Body of pancreas (tissue), 4 donors: Measurements from ENCODE around the gene TUSC7. TPM values are rescaled to one million over a fixed set of nuclear protein-coding genes. Genes with fewer than 3 reads are reported as not detected.

Experiments
- ATAC-seq: fragments of 150-250 bp; one replicate; pipeline ENCODE4 v1.9.1; 2016
- DNase-seq, 4 donors: peaks; one replicate each; pipeline ENCODE4 v3.0.0-alpha.2; 2019
- H3K27ac ChIP-seq, 4 donors: fragments of 200-600 bp; sonication (generic); 1 replicate in 3 of 4; 2 replicates in 1 of 4; pipeline versions ENCODE4 v1.5.1 to v1.6.1; 2016 to 2019; ENCODE audit warnings: mild to moderate bottlenecking in 1 of 4, mixed read lengths in 1 of 4, moderate library complexity in 1 of 4
- H3K27me3 ChIP-seq, 2 donors: fragments of 200-600 bp; sonication (generic); one replicate each; pipeline ENCODE4 v1.6.0; 2016; ENCODE audit warnings: mild to moderate bottlenecking in 1 of 2
- H3K36me3 ChIP-seq, 2 donors: fragments of 200-600 bp; sonication (generic); replicated peaks in 1 of 2; 2 replicates each; pipeline ENCODE4 v1.5.1; 2016; ENCODE audit warnings: low read depth in 2 of 2; ENCODE audit not compliant: insufficient read depth in 1 of 2
- H3K4me1 ChIP-seq: fragments of 200-600 bp; sonication (generic); one replicate; pipeline ENCODE4 v1.6.0; 2016
- H3K4me3 ChIP-seq, 2 donors: fragments of 200-600 bp; sonication (generic); 1 replicate in 1 of 2; 2 replicates in 1 of 2; pipeline ENCODE4 v1.5.1; 2016 to 2019
- H3K9me3 ChIP-seq, 3 donors: fragments of 200-600 bp; sonication (generic); 1 replicate in 2 of 3; 2 replicates in 1 of 3; pipeline ENCODE4 v1.5.1; 2016
- POLR2A ChIP-seq, 3 donors: fragments of 450-650 bp; IDR thresholded peaks; one replicate each; pipeline ENCODE4 v1.6.1; 2016; ENCODE audit warnings: antibody characterized with exemption in 3 of 3, mild to moderate bottlenecking in 2 of 3
- WGBS, 2 donors: methylation state at CpG; one replicate each; pipeline ENCODE4 v1.1.5; 2017; 5-methylcytosine and 5-hydroxymethylcytosine counted together
- intact Hi-C: fragments of 100-400 bp; cut with DNase I; formaldehyde crosslinking; loops from one replicate; pipeline ENCODE4 v1.15.1; 2023
- total RNA-seq, 2 donors: library from RNA; depleted of rRNA; stranded (reverse); fragments of >200 nt; gene quantifications; one replicate each; pipeline ENCODE4 v1.1.0, GENCODE V29; 2016
- TF ChIP-seq, protein P1 (sequence below), 7 experiments: fragments of 450-650 bp in 4 of 7; fragments of 200-600 bp in 3 of 7; sonication (generic) in 3 of 7; IDR thresholded peaks; one replicate each; pipeline ENCODE4 v1.5.1; 2016 to 2019; ENCODE audit warnings: antibody characterized with exemption in 7 of 7

The TUSC7 gene
- total RNA-seq, 2 donors from 2014 or later = not detected

GRCh38 chr3:116734243-116734642, 24.7 kb downstream of the TUSC7 start:
- Histone ChIP-seq H3K36me3 (no peaks in the 10 kb centered on the region), H3K4me3 (no peak overlapping the region), H3K27me3 (no peaks in the 10 kb centered on the region), H3K4me1 (no peaks in the 10 kb centered on the region), H3K27ac (no peak overlapping the region), H3K9me3 (no peaks in the 10 kb centered on the region)
- 77 to 86% methylated on average over 2 of the region's 2 CpGs for WGBS, 2 donors
- ATAC-seq (no peak), DNase-seq (no peak)
- intact Hi-C loops = no loop called here
- TF ChIP-seq, protein P1, sequence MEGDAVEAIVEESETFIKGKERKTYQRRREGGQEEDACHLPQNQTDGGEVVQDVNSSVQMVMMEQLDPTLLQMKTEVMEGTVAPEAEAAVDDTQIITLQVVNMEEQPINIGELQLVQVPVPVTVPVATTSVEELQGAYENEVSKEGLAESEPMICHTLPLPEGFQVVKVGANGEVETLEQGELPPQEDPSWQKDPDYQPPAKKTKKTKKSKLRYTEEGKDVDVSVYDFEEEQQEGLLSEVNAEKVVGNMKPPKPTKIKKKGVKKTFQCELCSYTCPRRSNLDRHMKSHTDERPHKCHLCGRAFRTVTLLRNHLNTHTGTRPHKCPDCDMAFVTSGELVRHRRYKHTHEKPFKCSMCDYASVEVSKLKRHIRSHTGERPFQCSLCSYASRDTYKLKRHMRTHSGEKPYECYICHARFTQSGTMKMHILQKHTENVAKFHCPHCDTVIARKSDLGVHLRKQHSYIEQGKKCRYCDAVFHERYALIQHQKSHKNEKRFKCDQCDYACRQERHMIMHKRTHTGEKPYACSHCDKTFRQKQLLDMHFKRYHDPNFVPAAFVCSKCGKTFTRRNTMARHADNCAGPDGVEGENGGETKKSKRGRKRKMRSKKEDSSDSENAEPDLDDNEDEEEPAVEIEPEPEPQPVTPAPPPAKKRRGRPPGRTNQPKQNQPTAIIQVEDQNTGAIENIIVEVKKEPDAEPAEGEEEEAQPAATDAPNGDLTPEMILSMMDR (IDR thresholded peaks at IDR 0.05) = no peak
- no peak for TF ChIP-seq POLR2A (IDR thresholded peaks at IDR 0.05)

DNA sequence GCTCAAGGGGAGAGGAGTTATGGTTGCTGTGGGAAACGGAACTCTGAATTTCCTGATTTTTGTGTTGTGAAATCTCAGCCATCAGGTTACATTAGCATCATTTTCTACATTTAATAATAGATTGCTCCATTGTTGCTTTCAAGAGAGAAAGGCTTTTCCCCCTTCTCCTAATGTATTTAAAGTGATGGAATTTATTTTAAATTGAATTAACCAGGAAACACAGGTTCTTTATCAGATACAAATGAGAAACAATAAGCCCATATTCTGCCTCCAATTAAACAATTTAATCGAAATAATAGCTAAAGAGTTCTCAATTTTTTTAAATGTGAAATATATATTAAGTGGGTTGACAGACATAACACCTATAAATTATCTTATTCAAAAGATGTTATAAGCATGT, 30.1 kb downstream of the TUSC7 start:
- ATAC-seq (no peak), DNase-seq (no peak)
- WGBS, 2 donors = 45 to 58% methylated on average over 2 of the region's 2 CpGs
- no peaks in the 10 kb centered on the region for H3K27me3 ChIP-seq
- TF ChIP-seq, protein P1 (IDR thresholded peaks at IDR 0.05) = no peak
- no peak for TF ChIP-seq POLR2A (IDR thresholded peaks at IDR 0.05)
- H3K36me3 ChIP-seq = no peaks in the 10 kb centered on the region
- no peak overlapping the region for H3K4me3 ChIP-seq
- intact Hi-C loops = no loop called here
- no peaks in the 10 kb centered on the region for H3K4me1 ChIP-seq
- no peaks in the 10 kb centered on the region for H3K9me3 ChIP-seq
- H3K27ac ChIP-seq = no peak overlapping the region

GRCh38 chr3:116740293-116740692, 30.7 kb downstream of the TUSC7 start:
- Histone ChIP-seq H3K27me3 (no peaks in the 10 kb centered on the region), H3K36me3 (no peaks in the 10 kb centered on the region), H3K9me3 (no peaks in the 10 kb centered on the region), H3K27ac (no peak overlapping the region), H3K4me3 (no peak overlapping the region), H3K4me1 (no peaks in the 10 kb centered on the region)
- 71 to 76% methylated on average over 2 of the region's 2 CpGs for WGBS, 2 donors
- DNase-seq = no peak
- no peak for TF ChIP-seq POLR2A (IDR thresholded peaks at IDR 0.05)
- TF ChIP-seq, protein P1 (IDR thresholded peaks at IDR 0.05) = no peak
- ATAC-seq = no peak
- intact Hi-C loops = no loop called here

DNA sequence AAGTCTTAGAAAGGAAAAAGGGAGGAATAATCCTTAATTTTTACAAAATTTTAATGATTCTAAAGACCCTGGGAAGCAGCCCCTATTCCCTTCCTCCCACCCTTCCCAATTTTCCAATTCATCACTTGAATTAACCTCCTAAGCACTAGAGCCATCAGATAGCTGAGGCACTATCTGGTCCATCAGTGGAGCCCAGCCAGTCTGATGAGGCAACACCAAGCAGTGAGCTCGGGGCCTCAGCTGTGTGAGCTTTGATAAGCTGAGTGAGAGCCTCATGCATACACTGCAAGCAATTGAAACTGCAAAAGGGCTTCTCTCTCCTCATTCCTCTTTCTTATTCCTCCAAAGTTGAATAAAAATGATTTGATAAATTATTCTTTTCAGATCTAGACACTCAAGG, 31.9 kb downstream of the TUSC7 start:
- TF ChIP-seq, protein P1 (IDR thresholded peaks at IDR 0.05) = no peak
- no peak for TF ChIP-seq POLR2A (IDR thresholded peaks at IDR 0.05)
- intact Hi-C loops = no loop called here
- Histone ChIP-seq H3K4me1 (no peaks in the 10 kb centered on the region), H3K9me3 (no peaks in the 10 kb centered on the region), H3K27ac (no peak overlapping the region), H3K36me3 (no peaks in the 10 kb centered on the region), H3K27me3 (no peaks in the 10 kb centered on the region), H3K4me3 (no peak overlapping the region)
- DNase-seq = no peak
- 8 to 13% methylated on average over 1 of the region's 1 CpG for WGBS, 2 donors
- no peak for ATAC-seq

GRCh38 chr3:116743062-116743461, 33.5 kb downstream of the TUSC7 start:
- Histone ChIP-seq H3K36me3 (no peaks in the 10 kb centered on the region), H3K9me3 (no peaks in the 10 kb centered on the region), H3K4me1 (no peaks in the 10 kb centered on the region), H3K4me3 (no peak overlapping the region), H3K27ac (no peak overlapping the region), H3K27me3 (no peaks in the 10 kb centered on the region)
- TF ChIP-seq, protein P1 (IDR thresholded peaks at IDR 0.05) = no peak
- no peak for TF ChIP-seq POLR2A (IDR thresholded peaks at IDR 0.05)
- DNase-seq (peak in 3 of 4 donors; percentile 21 to 55 (median 29)), ATAC-seq (no peak)
- intact Hi-C loops = no loop called here
